ENCODE data around the gene GSE1.

DNA sequence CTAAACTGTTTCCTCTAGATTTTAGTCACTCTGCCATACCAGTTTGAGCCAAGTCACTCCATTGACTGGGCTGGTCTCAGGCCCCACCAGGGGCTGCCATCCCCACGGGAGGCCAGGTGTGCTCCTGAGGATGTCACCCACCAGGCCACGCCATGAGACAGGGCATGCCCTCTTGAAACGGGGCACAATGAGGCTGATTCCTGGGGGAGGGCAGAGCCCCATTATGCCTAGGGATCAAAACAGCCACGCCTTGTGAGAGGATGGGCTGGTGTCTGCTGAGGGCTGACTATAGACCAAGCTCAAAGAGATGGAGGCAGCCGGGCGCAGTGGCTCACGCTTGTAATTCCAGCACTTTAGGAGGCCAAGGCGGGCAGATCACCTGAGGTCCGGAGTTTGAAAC is 54.1 kb downstream of the GSE1 start:
- TF ChIP-seq POLR2A (IDR thresholded peaks at IDR 0.05) (no peak), POLR2AphosphoS5 (IDR thresholded peaks at IDR 0.05) (no peak)

Measured in breast epithelium (tissue), 3 donors.